Hepatocyte (in vitro differentiated cells): ENCODE data around the gene GYPC. TPM values are rescaled to one million over a fixed set of nuclear protein-coding genes. Genes with fewer than 3 reads are reported as not detected.

Source experiments
- DNase-seq: peaks from one replicate; pipeline ENCODE4 v3.0.0-alpha.2; 2016; ENCODE audit warnings: low spot score
- H2AFZ ChIP-seq: fragments of 200-600 bp; sonication (generic); 2 replicates; pipeline ENCODE4 v1.6.0; 2016; ENCODE audit warnings: antibody characterized with exemption, mild to moderate bottlenecking
- H3K27ac ChIP-seq: fragments of 200-600 bp; sonication (generic); 2 replicates; pipeline ENCODE4 v1.5.1; 2016; ENCODE audit warnings: mild to moderate bottlenecking
- H3K27me3 ChIP-seq: fragments of 200-600 bp; sonication (generic); 2 replicates; pipeline ENCODE4 v1.6.1; 2016
- H3K36me3 ChIP-seq: fragments of 200-600 bp; sonication (generic); replicated peaks from 2 replicates; pipeline ENCODE4 v1.5.1; 2016; ENCODE audit warnings: low read depth; ENCODE audit not compliant: insufficient read depth
- H3K4me1 ChIP-seq: fragments of 200-600 bp; sonication (generic); 2 replicates; pipeline ENCODE4 v1.5.1; 2016; ENCODE audit warnings: mild to moderate bottlenecking, moderate library complexity; ENCODE audit not compliant: insufficient read depth
- H3K4me2 ChIP-seq: fragments of 200-600 bp; sonication (generic); 2 replicates; pipeline ENCODE4 v1.6.0; 2016
- H3K4me3 ChIP-seq: fragments of 200-600 bp; sonication (generic); 2 replicates; pipeline ENCODE4 v1.5.1; 2016; ENCODE audit warnings: mild to moderate bottlenecking
- H3K79me2 ChIP-seq: fragments of 200-600 bp; sonication (generic); 2 replicates; pipeline ENCODE4 v1.6.0; 2017; ENCODE audit warnings: mild to moderate bottlenecking
- H3K9me2 ChIP-seq: fragments of 200-600 bp; sonication (generic); replicated peaks from 2 replicates; pipeline ENCODE4 v1.6.0; 2017; ENCODE audit warnings: mild to moderate bottlenecking; ENCODE audit not compliant: insufficient read depth
- H3K9me3 ChIP-seq: fragments of 200-600 bp; sonication (generic); 2 replicates; pipeline ENCODE4 v1.5.1; 2016; ENCODE audit warnings: low read depth, mild to moderate bottlenecking
- H4K20me1 ChIP-seq: fragments of 200-600 bp; sonication (generic); 2 replicates; pipeline ENCODE4 v1.6.0; 2016; ENCODE audit warnings: mild to moderate bottlenecking; ENCODE audit not compliant: insufficient read depth, poor library complexity, severe bottlenecking
- CTCF ChIP-seq: fragments of 200-600 bp; sonication (generic); IDR thresholded peaks from 2 replicates; pipeline ENCODE4 v1.5.1; 2016; ENCODE audit warnings: antibody characterized with exemption, mild to moderate bottlenecking; ENCODE audit not compliant: poor library complexity
- EZH2 ChIP-seq: fragments of 200-600 bp; sonication (generic); IDR thresholded peaks from 2 replicates; pipeline ENCODE4 v1.6.1; 2016; ENCODE audit warnings: antibody characterized with exemption, mild to moderate bottlenecking, borderline replicate concordance
- EZH2phosphoT487 ChIP-seq: fragments of 200-600 bp; sonication (generic); IDR thresholded peaks from one replicate; pipeline ENCODE4 v1.6.1; 2018; ENCODE audit warnings: antibody characterized with exemption, mild to moderate bottlenecking, low read depth, moderate library complexity; ENCODE audit not compliant: unreplicated experiment, severe bottlenecking
- WGBS: methylation state at CpG from one replicate; pipeline ENCODE4 v1.1.6; 2016; ENCODE audit warnings: low lambda C conversion rate; ENCODE audit errors: missing lambda C conversion rate; 5-methylcytosine and 5-hydroxymethylcytosine counted together
- polyA plus RNA-seq: library from polyadenylated mRNA; unstranded; fragments of >200 nt; fragmentation: Nextera tagmentation; extraction: Ambion mirVana; gene quantifications from 2 replicates; pipeline ENCODE4 v1.2.1, GENCODE V29; 2016
- total RNA-seq: library from RNA; depleted of rRNA; stranded (reverse); fragments of >200 nt; gene quantifications from 2 replicates; pipeline ENCODE4 v1.2.3, GENCODE V29; 2014

The GYPC gene
- total and polyA plus RNA-seq, 2 experiments from 2014 or later, result 35.0 to 87.7 TPM

- Histone ChIP-seq H3K36me3 (no peaks in the 10 kb centered on the region), H3K4me2 (no peak overlapping the region), H3K9me3 (no peaks in the 10 kb centered on the region), H4K20me1 (no peaks in the 10 kb centered on the region), H3K27ac (no peak overlapping the region), H3K4me1 (no peaks in the 10 kb centered on the region), H2AFZ (no peak overlapping the region), H3K27me3 (no peaks in the 10 kb centered on the region), H3K4me3 (no peak overlapping the region), H3K9me2 (no peaks in the 10 kb centered on the region), H3K79me2 (no peaks in the 10 kb centered on the region)
- no peak for DNase-seq
- 88% methylated on average over 4 of the region's 4 CpGs for WGBS
- TF ChIP-seq EZH2phosphoT487, result no peak
- no peak for TF ChIP-seq CTCF
- no peak for TF ChIP-seq EZH2
Measured at GRCh38 chr2:126719833-126720351, 63.9 kb downstream of the GYPC start.

- DNase-seq, result no peak
- H3K9me3 ChIP-seq, result peaks cover 2% of the 10 kb centered on the region
- H2AFZ ChIP-seq, result no peak overlapping the region
- H3K36me3 ChIP-seq, result no peaks in the 10 kb centered on the region
- no peaks in the 10 kb centered on the region for H3K9me2 ChIP-seq
- no peak overlapping the region for H3K4me3 ChIP-seq
- no peaks in the 10 kb centered on the region for H3K27me3 ChIP-seq
- 100% methylated on average over 2 of the region's 2 CpGs for WGBS
- no peaks in the 10 kb centered on the region for H3K4me1 ChIP-seq
- H3K4me2 ChIP-seq, result no peak overlapping the region
- H4K20me1 ChIP-seq, result no peaks in the 10 kb centered on the region
- TF ChIP-seq EZH2 (no peak), CTCF (no peak), EZH2phosphoT487 (no peak)
- no peak overlapping the region for H3K27ac ChIP-seq
- H3K79me2 ChIP-seq, result no peaks in the 10 kb centered on the region
Measured at GRCh38 chr2:126720638-126721037, 64.7 kb downstream of the GYPC start.

GRCh38 chr2:126722081-126722480, 66.1 kb downstream of the GYPC start:
- peaks cover 4% of the 10 kb centered on the region for H3K9me3 ChIP-seq
- H3K9me2 ChIP-seq, result no peaks in the 10 kb centered on the region
- H3K27me3 ChIP-seq, result no peaks in the 10 kb centered on the region
- no peaks in the 10 kb centered on the region for H3K36me3 ChIP-seq
- no peak for DNase-seq
- H3K4me3 ChIP-seq, result no peak overlapping the region
- TF ChIP-seq EZH2 (no peak), CTCF (no peak), EZH2phosphoT487 (no peak)
- H3K79me2 ChIP-seq, result no peaks in the 10 kb centered on the region
- 80% methylated on average over 2 of the region's 2 CpGs for whole genome bisulfite sequencing
- no peaks in the 10 kb centered on the region for H3K4me1 ChIP-seq
- no peak overlapping the region for H3K4me2 ChIP-seq
- H2AFZ ChIP-seq, result no peak overlapping the region
- no peak overlapping the region for H3K27ac ChIP-seq
- no peaks in the 10 kb centered on the region for H4K20me1 ChIP-seq

GRCh38 chr2:126722546-126722945, 66.6 kb downstream of the GYPC start:
- H3K9me2 ChIP-seq, result no peaks in the 10 kb centered on the region
- no peak for DNase-seq
- TF ChIP-seq CTCF (no peak), EZH2phosphoT487 (no peak), EZH2 (no peak)
- peaks cover 4% of the 10 kb centered on the region for H3K9me3 ChIP-seq
- H3K4me3 ChIP-seq, result no peak overlapping the region
- no peak overlapping the region for H2AFZ ChIP-seq
- no peaks in the 10 kb centered on the region for H3K36me3 ChIP-seq
- H3K4me2 ChIP-seq, result no peak overlapping the region
- 80% methylated on average over 4 of the region's 4 CpGs for WGBS
- H3K4me1 ChIP-seq, result no peaks in the 10 kb centered on the region
- H3K79me2 ChIP-seq, result no peaks in the 10 kb centered on the region
- H3K27me3 ChIP-seq, result no peaks in the 10 kb centered on the region
- H3K27ac ChIP-seq, result no peak overlapping the region
- no peaks in the 10 kb centered on the region for H4K20me1 ChIP-seq
